Stimulated activated naive B cell treated with anti-CD40 and anti-IgM and Interleukin-4, amounts not matched to agents 10 μg/mL and 1 μg/mL and 100 μg/mL, for 72 hours (primary cell): Measurements from ENCODE around the gene NGRN.

Source experiments
- ATAC-seq, 2 donors: fragments of 150-1000 bp; cut with Tn5 transposase; replicated peaks; 2 replicates each; pipeline ENCODE4 v1.10.0; 2021; ENCODE audit warnings: moderate library complexity in 1 of 2
- DNase-seq: peaks from one replicate; pipeline ENCODE4 v3.0.0; 2021
- H3K27ac Mint-ChIP-seq: one replicate; pipeline ENCODE4 v1.8.0; 2022; ENCODE audit warnings: mild to moderate bottlenecking, mixed read lengths
- H3K27me3 Mint-ChIP-seq, 2 donors: one replicate each; pipeline ENCODE4 v1.8.0; 2022; ENCODE audit warnings: mixed read lengths in 2 of 2
- H3K36me3 Mint-ChIP-seq, 2 donors: one replicate each; pipeline ENCODE4 v1.8.0; 2022; ENCODE audit warnings: mixed read lengths in 2 of 2, mild to moderate bottlenecking in 1 of 2
- H3K4me1 Mint-ChIP-seq, 2 donors: one replicate each; pipeline ENCODE4 v1.8.0; 2022; ENCODE audit warnings: mixed read lengths in 2 of 2, mild to moderate bottlenecking in 1 of 2
- H3K4me3 Mint-ChIP-seq, 2 donors: one replicate each; pipeline ENCODE4 v1.8.0; 2022; ENCODE audit warnings: mild to moderate bottlenecking in 2 of 2, mixed read lengths in 2 of 2, moderate library complexity in 1 of 2
- H3K9me3 Mint-ChIP-seq, 2 donors: one replicate each; pipeline ENCODE4 v1.8.0; 2022; ENCODE audit warnings: mixed read lengths in 2 of 2, mild to moderate bottlenecking in 1 of 2

NGRN gene

DNA sequence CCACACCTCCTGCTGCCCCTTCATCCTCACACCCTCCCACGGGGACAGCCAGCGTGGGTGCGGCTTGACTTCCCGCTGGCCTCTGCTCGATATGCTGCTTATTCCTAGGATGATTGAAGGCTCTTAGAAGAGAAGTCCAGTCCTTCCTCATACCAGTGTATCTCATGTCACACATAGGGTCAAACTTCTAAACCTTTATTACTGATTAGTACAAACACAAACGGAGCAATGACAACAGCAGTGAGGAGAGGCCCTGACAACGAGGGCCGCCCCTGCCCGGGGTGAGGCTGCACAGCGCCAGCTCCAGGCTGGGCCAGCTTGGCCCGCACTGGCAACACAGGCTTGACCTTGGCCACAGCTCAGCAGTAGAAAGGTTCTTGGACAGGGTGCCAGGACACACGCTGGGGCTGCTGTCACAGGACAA, 35.4 kb upstream of the NGRN start:
- Mint-ChIP-seq H3K27me3 (no peaks in the 10 kb centered on the region), H3K9me3 (no peaks in the 10 kb centered on the region), H3K36me3 (peaks cover 29 to 55% of the 10 kb centered on the region in 2 donors), H3K4me3 (peak overlapping the region in 1 of 2 donors; percentile 65), H3K27ac (peak overlapping the region; percentile 93), H3K4me1 (peaks cover 36 to 42% of the 10 kb centered on the region in 2 donors)
- DNase-seq (no peak), ATAC-seq (no peak)

DNA sequence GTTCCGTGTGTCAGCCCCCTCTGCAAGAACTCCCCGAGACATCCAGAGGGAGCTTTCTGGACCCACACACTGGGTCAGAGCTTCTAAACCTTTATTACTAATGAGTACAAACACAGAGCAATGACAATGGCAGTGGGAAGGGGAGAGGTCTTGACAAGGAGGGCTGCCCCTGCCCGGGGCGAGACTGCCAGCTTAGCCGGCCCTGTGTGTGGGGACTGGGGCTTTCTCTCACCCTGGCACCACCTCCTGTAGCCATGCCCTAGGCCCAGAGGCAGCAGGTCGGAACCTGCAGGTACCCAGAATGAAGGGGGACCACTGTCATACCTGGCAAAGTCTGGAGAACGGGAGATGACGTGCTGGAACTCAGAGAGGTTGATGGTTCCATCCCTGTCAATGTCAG, 34.9 kb upstream of the NGRN start:
- ATAC-seq: no peak
- H3K4me1 Mint-ChIP-seq: peaks cover 36 to 44% of the 10 kb centered on the region in 2 donors
- peaks cover 26 to 53% of the 10 kb centered on the region in 2 donors for H3K36me3 Mint-ChIP-seq
- H3K27me3 Mint-ChIP-seq: no peaks in the 10 kb centered on the region
- H3K27ac Mint-ChIP-seq: peak overlapping the region; percentile 93
- peak overlapping the region; percentile 65 to 72 for H3K4me3 Mint-ChIP-seq
- H3K9me3 Mint-ChIP-seq: no peaks in the 10 kb centered on the region
- DNase-seq: no peak

DNA sequence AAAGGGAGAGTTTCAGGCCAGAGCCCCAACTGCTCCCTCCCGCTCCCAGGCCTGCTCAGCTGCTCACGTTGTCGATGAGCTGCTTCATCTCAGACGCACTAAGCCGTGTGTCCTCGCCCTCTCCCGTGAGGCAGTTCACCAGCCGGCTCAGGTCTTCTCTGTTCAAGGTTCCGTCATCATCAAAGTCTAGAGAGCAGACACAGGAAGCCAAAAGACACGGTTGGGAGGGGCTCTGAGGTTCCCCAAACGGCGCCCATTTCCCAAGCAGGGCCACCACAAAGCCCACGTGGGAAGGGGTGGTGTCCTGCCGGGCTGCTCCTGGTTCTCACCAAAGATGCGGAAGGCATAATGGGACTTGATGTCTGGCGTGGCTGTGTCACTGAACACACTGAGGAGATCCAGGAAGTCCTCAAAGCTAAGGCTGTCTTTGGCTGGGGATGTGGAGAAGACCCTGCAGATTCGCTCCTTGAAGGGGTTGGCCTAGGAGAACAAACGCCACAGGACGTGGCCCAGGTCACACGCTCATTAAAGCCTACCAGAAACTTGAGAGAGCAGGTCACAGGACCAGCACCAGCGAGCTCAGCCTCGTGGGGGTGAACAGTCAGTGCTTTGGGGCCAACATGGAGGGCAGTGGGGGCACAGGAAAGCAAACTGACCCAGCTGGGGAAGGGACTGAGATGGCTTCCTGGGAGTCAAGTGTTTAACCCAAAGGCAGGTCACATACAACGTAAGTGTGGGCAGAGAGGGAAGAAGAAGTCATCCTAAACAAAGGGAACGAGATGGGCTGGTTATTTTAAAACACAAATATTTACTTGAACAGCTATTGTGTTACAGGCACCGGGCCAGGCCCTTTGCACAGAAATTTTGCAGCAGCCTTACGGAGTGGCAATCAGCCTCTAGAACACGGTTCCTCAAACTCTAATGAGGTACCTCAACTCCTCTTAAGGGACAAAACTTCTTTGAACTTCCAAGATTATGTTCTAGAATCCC, 34.1 kb upstream of the NGRN start:
- Mint-ChIP-seq H3K4me1 (peaks cover 36 to 44% of the 10 kb centered on the region in 2 donors), H3K4me3 (peak overlapping the region; percentile 72 to 84), H3K27me3 (no peaks in the 10 kb centered on the region), H3K36me3 (peaks cover 30 to 49% of the 10 kb centered on the region in 2 donors), H3K9me3 (no peaks in the 10 kb centered on the region), H3K27ac (peak overlapping the region; percentile 93)
- peak; percentile 29 to 33 for ATAC-seq
- DNase-seq: peak; percentile 37

DNA sequence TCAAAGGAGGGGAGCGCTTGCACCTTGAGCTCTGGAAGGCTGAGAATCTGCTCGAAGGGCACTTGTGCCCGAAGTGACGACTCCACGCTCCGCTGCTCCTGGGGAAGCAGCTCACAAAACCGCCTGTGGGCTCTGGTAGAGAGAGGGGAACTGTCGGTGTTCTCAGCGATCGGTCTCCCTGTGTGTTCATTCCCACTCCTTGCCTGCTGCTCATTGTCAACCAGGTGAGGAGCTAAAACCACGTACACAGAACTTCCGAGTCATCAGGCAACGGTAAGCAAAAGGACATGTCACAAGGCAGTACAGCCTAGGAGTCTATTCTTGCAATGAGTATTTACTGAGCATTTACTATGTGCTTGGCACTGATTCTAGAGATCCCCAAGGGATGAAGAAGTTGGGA, 33.3 kb upstream of the NGRN start:
- H3K36me3 Mint-ChIP-seq: peaks cover 28 to 47% of the 10 kb centered on the region in 2 donors
- DNase-seq: no peak

DNA sequence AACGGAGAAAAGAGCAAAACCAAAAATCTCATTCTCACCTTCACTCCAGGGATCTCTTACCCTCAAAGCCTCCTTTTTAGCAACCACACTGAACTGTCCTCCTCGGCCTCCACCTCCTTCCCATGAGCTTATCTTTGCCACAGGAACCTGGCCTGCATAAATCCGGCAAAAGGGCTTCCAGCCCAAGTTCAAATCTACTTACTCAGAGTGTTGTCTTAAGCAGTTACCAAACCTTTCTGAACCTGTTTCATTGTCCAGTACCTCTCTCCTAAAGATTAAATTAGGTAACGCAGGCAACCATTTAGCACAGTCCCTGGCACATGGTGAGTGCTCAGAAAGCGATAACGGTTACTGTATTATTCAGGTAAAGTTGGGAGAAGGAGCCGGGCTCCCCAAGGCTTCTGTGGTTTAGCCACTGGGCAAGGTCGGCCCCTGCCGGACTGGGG, 32.5 kb upstream of the NGRN start:
- no peaks in the 10 kb centered on the region for H3K27me3 Mint-ChIP-seq
- peak overlapping the region; percentile 91 for H3K27ac Mint-ChIP-seq
- H3K9me3 Mint-ChIP-seq: no peaks in the 10 kb centered on the region
- peak overlapping the region; percentile 84 to 90 for H3K4me3 Mint-ChIP-seq
- DNase-seq (no peak), ATAC-seq (no peak)
- H3K4me1 Mint-ChIP-seq: peaks cover 36 to 44% of the 10 kb centered on the region in 2 donors
- H3K36me3 Mint-ChIP-seq: peaks cover 31 to 40% of the 10 kb centered on the region in 2 donors

More for the DNA sequence above, 33.3 kb upstream of the NGRN start:
- Mint-ChIP-seq H3K4me1 (peaks cover 36 to 44% of the 10 kb centered on the region in 2 donors), H3K9me3 (no peaks in the 10 kb centered on the region), H3K27ac (peak overlapping the region; percentile 91), H3K27me3 (no peaks in the 10 kb centered on the region), H3K4me3 (peak overlapping the region; percentile 84 to 90)
- no peak for ATAC-seq

DNA sequence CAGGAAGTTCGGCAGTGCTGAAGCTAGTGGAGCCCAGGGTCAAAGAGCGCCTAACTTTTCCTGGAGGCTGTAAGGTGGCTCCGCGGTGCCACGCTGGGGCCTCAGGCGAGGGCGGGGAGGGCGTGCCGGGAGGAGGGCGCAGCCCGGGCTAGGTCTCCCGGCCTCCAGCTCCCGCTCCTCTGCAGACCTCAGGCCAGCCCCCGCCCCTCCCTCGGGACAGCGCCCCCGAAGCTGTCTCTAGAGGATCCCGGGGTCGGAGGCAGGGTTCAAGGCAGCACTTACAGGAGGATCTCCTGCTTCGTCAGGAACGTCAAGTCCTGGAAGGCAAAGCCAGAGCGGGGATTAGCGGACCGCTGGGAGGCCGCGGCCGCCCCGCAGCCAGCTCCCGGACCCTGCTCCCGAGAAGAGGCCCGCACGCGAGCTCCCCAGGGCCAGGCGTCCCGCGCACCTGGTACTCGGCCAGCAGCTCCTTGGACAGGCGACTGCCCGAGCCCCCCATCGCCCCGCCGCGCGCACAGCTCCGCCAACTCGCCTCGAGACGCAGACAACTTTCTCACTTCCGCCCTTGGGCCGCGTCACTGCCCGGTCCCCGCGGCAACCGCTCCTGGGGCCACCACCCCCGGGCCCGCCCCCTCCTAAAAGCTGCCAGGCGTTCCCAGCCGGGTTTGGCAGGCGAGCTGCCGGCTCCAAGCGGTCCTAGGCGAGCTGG, 31.9 kb upstream of the NGRN start, which contains the start of gene CIB1:
Gene CIB1 (minus strand): TSS at position 555 of the 709 bp plus-strand sequence. CDS start 56 bp downstream, at position 499.
- DNase-seq: peak; percentile 97
- H3K9me3 Mint-ChIP-seq: no peaks in the 10 kb centered on the region
- peaks cover 38 to 47% of the 10 kb centered on the region in 2 donors for H3K4me1 Mint-ChIP-seq
- no peaks in the 10 kb centered on the region for H3K27me3 Mint-ChIP-seq
- peaks cover 35 to 41% of the 10 kb centered on the region in 2 donors for H3K36me3 Mint-ChIP-seq
- ATAC-seq: peak; percentile 88 to 92
- H3K4me3 Mint-ChIP-seq: peak within 1 kb of the TSS; percentile 84 to 90
- peak within 1 kb of the TSS; percentile 91 for H3K27ac Mint-ChIP-seq

DNA sequence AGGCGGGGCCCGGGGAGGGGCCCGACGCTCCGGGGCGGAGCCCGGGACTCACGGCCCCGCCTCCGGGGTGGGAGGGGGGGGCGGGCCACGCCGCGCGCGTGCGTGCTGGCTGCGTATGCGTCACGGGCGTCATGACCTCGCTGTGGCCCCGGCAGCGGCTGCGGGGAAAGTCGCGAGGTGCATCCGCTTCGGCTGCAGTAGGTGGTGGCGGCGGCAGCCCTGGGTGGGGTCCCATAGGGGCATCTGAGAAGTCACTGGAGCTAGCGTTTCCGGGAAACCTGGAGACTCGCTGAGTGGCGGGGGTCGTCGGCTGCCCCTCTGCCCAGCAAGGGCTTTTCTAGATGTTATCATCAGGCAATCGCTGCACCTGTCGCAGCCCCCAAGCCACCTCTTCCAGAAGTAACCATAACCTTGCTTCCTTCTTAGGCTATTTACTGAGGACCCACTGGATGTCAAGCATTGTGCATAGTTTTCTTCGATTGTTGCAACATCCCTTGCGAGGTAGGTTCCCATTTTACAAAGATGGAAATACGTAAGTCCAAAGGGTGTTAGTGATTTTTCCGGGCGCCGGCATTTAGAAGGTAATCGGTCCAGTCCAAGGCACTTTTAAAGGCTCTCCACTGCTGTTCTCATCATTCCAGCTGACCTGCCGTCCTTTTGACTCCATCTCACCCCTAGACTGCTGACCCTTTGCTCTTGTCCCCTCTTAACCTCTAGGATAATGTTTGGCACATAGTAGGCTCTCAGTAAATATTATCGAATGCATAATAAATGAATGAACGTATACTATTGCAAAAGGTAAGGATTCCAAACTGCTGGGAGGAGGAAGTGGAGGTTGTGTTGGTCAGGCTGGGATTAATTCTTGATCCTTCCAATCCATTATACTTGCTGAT, 31.1 kb upstream of the NGRN start, which contains the start of gene GDPGP1:
Gene GDPGP1 (plus strand): TSS at position 114 of the 893 bp plus-strand sequence. CDS start 6,700 bp downstream, outside the sequence.
- H3K27me3 Mint-ChIP-seq: no peaks in the 10 kb centered on the region
- peaks cover 36 to 49% of the 10 kb centered on the region in 2 donors for H3K4me1 Mint-ChIP-seq
- ATAC-seq (peak; percentile 0 to 72), DNase-seq (no peak)
- H3K4me3 Mint-ChIP-seq: peak within 1 kb of the TSS; percentile 84 to 90
- H3K36me3 Mint-ChIP-seq: peaks cover 32 to 39% of the 10 kb centered on the region in 2 donors
- H3K27ac Mint-ChIP-seq: peak within 1 kb of the TSS; percentile 91
- no peaks in the 10 kb centered on the region for H3K9me3 Mint-ChIP-seq

DNA sequence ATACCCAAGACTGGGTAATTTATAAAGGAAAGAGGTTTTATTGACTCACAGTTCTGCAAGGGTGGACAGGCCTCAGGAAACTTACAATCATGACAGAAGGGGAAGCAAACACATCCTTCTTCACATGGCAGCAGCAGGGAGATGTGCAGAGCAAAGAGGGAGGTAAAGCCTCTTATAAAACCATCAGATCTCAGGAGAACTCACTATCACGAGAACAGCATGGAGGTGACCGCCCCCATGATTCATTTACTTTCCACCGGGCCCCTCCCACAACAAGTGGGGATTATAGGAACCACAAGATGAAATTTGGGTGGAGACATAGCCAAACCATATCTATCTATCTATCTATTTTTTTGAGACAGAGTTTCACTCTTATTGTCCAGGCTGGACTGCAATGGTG, 26.1 kb upstream of the NGRN start:
- Mint-ChIP-seq H3K27ac (no peak overlapping the region), H3K27me3 (no peaks in the 10 kb centered on the region), H3K36me3 (peaks cover 24 to 30% of the 10 kb centered on the region in 2 donors), H3K4me3 (no peak overlapping the region), H3K4me1 (peaks cover 12 to 14% of the 10 kb centered on the region in 2 donors), H3K9me3 (no peaks in the 10 kb centered on the region)
- no peak for DNase-seq
- ATAC-seq: no peak

DNA sequence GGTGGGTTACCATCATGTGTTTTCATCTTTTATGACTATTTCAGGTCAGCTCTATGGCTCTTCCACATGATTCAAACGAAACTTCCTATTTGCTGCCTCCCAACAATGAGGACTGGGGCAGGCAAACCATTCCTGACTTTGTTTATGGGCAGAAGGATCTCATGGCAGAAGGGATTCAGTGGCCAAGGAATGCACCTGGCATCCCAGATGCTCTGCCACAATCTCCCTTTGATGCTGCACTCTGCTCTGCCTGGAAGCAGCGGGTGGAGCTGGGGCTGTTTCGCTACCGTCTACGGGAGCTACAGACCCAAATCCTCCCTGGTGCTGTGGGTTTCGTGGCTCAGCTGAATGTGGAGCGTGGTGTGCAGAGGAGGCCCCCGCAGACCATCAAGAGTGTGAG, 24.6 kb upstream of the NGRN start:
- Mint-ChIP-seq H3K27me3 (no peaks in the 10 kb centered on the region), H3K4me3 (no peak overlapping the region), H3K27ac (peak overlapping the region; percentile 51), H3K4me1 (peaks cover 5 to 6% of the 10 kb centered on the region in 2 donors), H3K9me3 (no peaks in the 10 kb centered on the region), H3K36me3 (peaks cover 24 to 28% of the 10 kb centered on the region in 2 donors)
- no peak for DNase-seq
- ATAC-seq: no peak

DNA sequence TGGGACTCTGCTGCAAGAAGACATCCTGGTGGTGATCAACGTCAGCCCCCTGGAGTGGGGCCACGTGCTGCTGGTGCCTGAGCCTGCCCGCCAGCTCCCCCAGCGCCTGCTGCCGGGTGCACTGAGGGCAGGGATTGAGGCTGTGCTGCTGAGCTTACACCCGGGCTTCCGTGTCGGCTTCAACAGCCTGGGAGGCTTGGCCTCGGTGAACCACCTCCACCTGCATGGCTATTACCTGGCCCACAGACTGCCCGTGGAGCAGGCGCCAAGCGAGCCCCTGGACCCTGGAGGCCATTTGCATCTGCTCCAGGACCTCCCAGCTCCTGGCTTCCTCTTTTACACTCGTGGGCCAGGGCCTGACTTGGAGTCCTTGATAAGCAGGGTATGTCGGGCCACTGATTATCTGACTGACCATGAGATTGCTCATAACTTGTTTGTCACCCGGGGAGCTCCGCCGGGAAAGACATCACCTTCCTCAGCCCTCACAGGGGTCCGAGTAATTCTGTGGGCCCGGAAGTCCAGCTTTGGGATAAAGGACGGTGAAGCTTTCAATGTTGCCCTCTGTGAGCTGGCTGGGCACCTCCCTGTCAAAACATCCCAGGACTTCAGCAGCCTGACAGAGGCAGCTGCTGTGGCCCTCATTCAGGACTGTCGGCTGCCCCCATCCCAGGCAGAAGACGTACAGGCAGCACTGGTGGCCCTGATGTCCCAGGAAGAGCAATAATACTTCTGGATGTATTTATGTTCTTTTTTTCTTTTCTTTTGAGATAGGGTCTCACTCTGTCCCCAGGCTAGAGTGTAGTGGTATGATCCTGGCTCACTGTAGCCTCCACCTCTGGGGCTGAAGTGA, 23.9 kb upstream of the NGRN start:
- Mint-ChIP-seq H3K27me3 (no peaks in the 10 kb centered on the region), H3K27ac (peak overlapping the region; percentile 51), H3K4me3 (no peak overlapping the region), H3K9me3 (no peaks in the 10 kb centered on the region), H3K4me1 (peaks cover 5 to 6% of the 10 kb centered on the region in 2 donors), H3K36me3 (peaks cover 24% of the 10 kb centered on the region in 2 donors)
- no peak for DNase-seq
- ATAC-seq: no peak

DNA sequence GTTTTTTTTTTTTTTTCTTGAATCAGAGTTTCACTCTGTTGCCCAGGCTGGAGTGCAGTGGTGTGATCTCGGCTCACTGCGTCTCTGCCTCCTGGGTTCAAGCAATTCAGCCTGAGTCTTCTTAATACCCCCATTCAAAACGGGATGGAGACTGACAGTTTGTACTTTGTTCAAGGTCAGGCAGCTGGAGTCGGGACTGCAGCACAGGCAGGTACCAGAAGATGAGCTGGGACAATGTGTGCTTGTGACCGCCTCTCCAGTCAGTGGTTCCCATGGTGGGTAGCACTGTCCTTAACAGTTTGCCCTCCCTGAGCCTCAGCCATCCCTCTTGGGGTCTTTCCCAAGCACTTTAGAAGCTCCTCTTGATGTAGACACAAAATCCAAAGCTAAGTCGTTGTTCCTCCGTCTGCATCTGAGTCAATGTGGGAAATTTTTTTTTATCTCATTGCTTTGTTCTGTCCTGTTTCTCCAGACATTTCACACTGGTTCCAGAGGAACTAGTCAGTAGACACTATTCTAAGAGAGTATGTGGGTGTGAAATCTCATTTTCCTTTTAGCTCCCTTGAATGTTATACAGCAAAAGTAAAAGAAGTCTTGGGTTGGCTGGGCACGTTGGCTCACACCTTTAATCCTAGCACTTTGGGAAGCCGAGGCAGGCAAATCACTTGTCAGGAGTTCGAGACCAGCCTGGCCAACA, 21.4 kb upstream of the NGRN start:
- DNase-seq (no peak), ATAC-seq (no peak)
- H3K4me1 Mint-ChIP-seq: peaks cover 5 to 7% of the 10 kb centered on the region in 2 donors
- H3K4me3 Mint-ChIP-seq: no peak overlapping the region
- H3K27ac Mint-ChIP-seq: no peak overlapping the region
- H3K36me3 Mint-ChIP-seq: peaks cover 13 to 15% of the 10 kb centered on the region in 2 donors
- no peaks in the 10 kb centered on the region for H3K9me3 Mint-ChIP-seq
- no peaks in the 10 kb centered on the region for H3K27me3 Mint-ChIP-seq

DNA sequence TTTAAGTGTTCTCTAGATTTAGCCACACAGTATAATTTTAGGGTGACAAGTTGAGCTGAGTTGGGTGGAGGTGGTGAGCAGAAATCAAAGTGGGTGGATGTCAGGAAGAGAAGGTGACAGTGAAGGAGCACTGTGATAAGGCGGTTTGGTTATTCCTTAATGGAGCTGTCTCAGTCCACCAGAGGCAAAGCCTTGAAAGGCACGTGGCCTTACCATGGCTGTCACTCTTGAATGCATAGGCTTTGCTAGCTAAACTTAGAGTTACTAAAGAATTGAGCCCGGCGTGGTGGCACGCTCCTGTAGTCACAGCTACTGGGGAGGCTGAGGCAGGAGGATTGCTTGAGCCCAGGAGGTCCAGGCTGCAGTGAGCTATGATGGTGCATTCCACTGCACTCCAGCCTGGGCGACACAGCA, 16.7 kb upstream of the NGRN start:
- ATAC-seq (peak in 1 of 2 donors; percentile 24), DNase-seq (no peak)
- Mint-ChIP-seq H3K9me3 (no peaks in the 10 kb centered on the region), H3K27me3 (no peaks in the 10 kb centered on the region), H3K36me3 (peaks cover 0 to 3% of the 10 kb centered on the region in 2 donors), H3K27ac (peak overlapping the region; percentile 33), H3K4me1 (peaks cover 5 to 20% of the 10 kb centered on the region in 2 donors), H3K4me3 (peak overlapping the region; percentile 83 to 85)
